Pancreas (tissue), 10 donors: ENCODE measurements around the gene AGBL1. TPM values are rescaled to one million over a fixed set of nuclear protein-coding genes. Genes with fewer than 3 reads are reported as not detected.

ENCODE experiments used
- ATAC-seq, 4 donors: fragments of 200-7000 bp; cut with Tn5 transposase; one replicate each; pipeline versions ENCODE4 v1.8.0 to v1.9.1; 2020; ENCODE audit warnings: mild to moderate bottlenecking in 4 of 4, moderate library complexity in 4 of 4
- DNase-seq, 6 donors: peaks; one replicate each; pipeline ENCODE4 v3.0.0-alpha.2; 2020
- FAIRE-seq: peaks from 2 replicates; lab custom pipeline; 2012; peaks lifted over from hg19 to GRCh38; lab: Jason Lieb, UNC
- H3K27ac ChIP-seq, 4 donors: fragments of 200-600 bp; sonication (generic); 1 replicate in 3 of 4; 2 replicates in 1 of 4; pipeline versions ENCODE4 v1.5.0 to v1.8.0; 2020
- H3K27me3 ChIP-seq, 4 donors: fragments of 200-600 bp; one replicate each; pipeline ENCODE4 v1.8.0; 2021
- H3K36me3 ChIP-seq, 3 donors: fragments of 200-600 bp; sonication (generic) in 1 of 3; one replicate each; pipeline versions ENCODE4 v1.5.0 to v1.8.0; 2020 to 2021
- H3K4me1 ChIP-seq, 3 donors: fragments of 200-600 bp; one replicate each; pipeline ENCODE4 v1.8.0; 2021
- H3K4me3 ChIP-seq, 4 donors: fragments of 200-600 bp; sonication (generic) in 2 of 4; one replicate each; pipeline versions ENCODE4 v1.5.0 to v1.8.0; 2020 to 2021
- H3K9me3 ChIP-seq, 4 donors: fragments of 200-600 bp; one replicate each; pipeline ENCODE4 v1.8.0; 2021
- WGBS, 2 donors: extraction: QIAGEN DNeasy Blood & Tissue Kit; methylation state at CpG; one replicate each; pipeline ENCODE4 v1.1.7; 2013; 5-methylcytosine and 5-hydroxymethylcytosine counted together
- intact Hi-C, 3 donors: fragments of 100-400 bp; cut with DNase I; formaldehyde crosslinking; loops; one replicate each; pipeline versions ENCODE4 v1.11.1 to v1.14.2; 2022
- polyA plus RNA-seq, 2 donors: library from polyadenylated mRNA; stranded (reverse); fragments of 200-250 nt; gene quantifications; one replicate each; pipeline ENCODE4 v1.2.3, GENCODE V29; 2013
- total RNA-seq, 6 donors: library from RNA; stranded (reverse); fragmentation: NEBNext Ultra II Directional in 4 of 6; extraction: Animal tissue kit (Norgen Biotek cat#: 25700) in 4 of 6; gene quantifications; one replicate each; pipeline versions ENCODE4 v1.2.1 to v1.2.4, GENCODE V29; 2021 to 2023
- TF ChIP-seq, protein P1 (sequence below), 4 donors: fragments of 200-600 bp; sonication (generic) in 3 of 4; IDR thresholded peaks; one replicate each; pipeline versions ENCODE4 v1.5.0 to v1.8.0; 2021; ENCODE audit warnings: antibody characterized with exemption in 4 of 4
- donor health status: healthy with polysubstance abuse.
- donor health status: DM: no; HTN: no; CAD: no; lungs with moderate emphysema.
- donor health status: DM: no; HTN: no; CAD: no.
- donor health status: control.
- donor health status: control.
- donor health status: Bipolar disorder and iron deficiency.
- donor health status: DM: yes; HTN: yes; CAD: no.
- donor health status: DM: no; HTN: no; CAD: no.
- donor health status: DM: no; HTN: no; CAD: no.
- donor health status: DM: yes; HTN: yes; CAD: no.

Gene AGBL1
- total and polyA plus RNA-seq, 8 donors, result under 0.01 to 0.06 (median 0.05) TPM; not detected in 5

DNA sequence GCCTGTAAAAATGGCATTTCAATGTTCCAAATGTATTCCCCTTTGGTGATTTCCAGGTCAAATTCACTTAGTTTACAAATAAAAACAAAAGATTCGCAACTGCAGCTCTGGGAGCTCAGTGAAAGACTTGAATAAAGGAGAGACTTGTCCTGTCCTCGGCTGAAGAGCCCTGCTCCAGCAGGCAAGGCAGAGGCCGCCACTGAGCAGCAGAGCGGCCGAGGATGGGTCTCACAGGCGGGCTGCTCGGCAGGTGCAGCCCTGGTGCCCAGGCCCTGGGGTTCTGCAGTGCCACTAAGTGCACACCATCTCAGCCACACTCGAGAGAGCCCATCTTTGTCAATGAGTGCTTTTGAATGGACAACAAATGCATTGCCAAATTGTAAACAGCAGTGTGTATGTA, 856.2 kb downstream of the AGBL1 start:
- H3K27ac ChIP-seq, result no peak overlapping the region
- whole genome bisulfite sequencing, 2 donors, result 34 to 46% methylated on average over 8 of the region's 8 CpGs
- H3K36me3 ChIP-seq, result no peaks in the 10 kb centered on the region
- no peaks in the 10 kb centered on the region for H3K4me1 ChIP-seq
- intact Hi-C loops, result no loop called here
- ATAC-seq (no peak), FAIRE-seq (no peak), DNase-seq (no peak)
- no peak overlapping the region for H3K4me3 ChIP-seq
- TF ChIP-seq, protein P1, sequence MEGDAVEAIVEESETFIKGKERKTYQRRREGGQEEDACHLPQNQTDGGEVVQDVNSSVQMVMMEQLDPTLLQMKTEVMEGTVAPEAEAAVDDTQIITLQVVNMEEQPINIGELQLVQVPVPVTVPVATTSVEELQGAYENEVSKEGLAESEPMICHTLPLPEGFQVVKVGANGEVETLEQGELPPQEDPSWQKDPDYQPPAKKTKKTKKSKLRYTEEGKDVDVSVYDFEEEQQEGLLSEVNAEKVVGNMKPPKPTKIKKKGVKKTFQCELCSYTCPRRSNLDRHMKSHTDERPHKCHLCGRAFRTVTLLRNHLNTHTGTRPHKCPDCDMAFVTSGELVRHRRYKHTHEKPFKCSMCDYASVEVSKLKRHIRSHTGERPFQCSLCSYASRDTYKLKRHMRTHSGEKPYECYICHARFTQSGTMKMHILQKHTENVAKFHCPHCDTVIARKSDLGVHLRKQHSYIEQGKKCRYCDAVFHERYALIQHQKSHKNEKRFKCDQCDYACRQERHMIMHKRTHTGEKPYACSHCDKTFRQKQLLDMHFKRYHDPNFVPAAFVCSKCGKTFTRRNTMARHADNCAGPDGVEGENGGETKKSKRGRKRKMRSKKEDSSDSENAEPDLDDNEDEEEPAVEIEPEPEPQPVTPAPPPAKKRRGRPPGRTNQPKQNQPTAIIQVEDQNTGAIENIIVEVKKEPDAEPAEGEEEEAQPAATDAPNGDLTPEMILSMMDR (IDR thresholded peaks at IDR 0.05), result no peak
- peaks cover 0 to 6% (median 0%) of the 10 kb centered on the region in 4 donors for H3K27me3 ChIP-seq
- H3K9me3 ChIP-seq, result no peaks in the 10 kb centered on the region

DNA sequence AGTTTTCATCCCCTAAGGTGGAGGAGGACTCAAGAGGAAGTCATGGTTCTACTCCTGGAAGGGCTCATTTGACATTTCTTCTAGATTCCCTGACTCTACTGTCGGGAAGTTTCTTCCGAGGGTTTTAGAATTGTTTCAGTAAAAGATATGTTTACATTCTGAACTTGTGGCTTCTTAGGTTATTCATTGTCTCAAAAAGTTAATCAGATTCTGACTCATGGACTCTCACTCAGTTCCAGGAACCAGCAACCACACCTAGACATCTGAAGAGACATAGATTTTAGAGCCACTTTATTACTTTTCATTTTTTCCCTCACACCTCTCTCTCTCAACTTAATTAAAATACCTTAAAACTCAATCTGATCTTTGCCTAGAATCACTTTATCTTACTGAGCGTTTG, 862.6 kb downstream of the AGBL1 start:
- TF ChIP-seq, protein P1 (IDR thresholded peaks at IDR 0.05), result no peak
- no peaks in the 10 kb centered on the region for H3K4me1 ChIP-seq
- DNase-seq, result no peak
- WGBS, 2 donors, result 58 to 59% methylated on average over 3 of the region's 3 CpGs
- H3K36me3 ChIP-seq, result no peaks in the 10 kb centered on the region
- no peak for FAIRE-seq
- H3K4me3 ChIP-seq, result no peak overlapping the region
- intact Hi-C loops, result no loop called here
- no peak for ATAC-seq
- no peak overlapping the region for H3K27ac ChIP-seq
- no peaks in the 10 kb centered on the region for H3K27me3 ChIP-seq
- H3K9me3 ChIP-seq, result no peaks in the 10 kb centered on the region

DNA sequence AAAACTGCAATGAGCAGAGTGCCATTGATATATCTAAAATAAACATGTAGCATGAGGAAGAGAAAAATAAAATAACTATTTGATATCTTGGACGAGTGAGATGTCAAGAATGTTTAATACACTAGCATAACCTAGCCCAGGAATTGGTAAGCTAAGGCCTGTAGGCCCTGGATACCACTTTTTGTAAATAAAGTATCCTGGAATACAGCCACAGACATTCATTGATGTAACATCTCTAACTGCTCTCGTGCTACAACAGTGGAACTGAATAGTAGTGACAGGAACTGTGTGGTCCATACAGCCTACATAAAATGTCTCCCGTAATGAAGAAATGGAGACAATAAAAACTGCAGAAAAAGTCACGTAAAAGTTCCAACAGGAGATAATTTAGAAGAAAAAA, 869.0 kb downstream of the AGBL1 start:
- TF ChIP-seq, protein P1 (IDR thresholded peaks at IDR 0.05), result no peak
- FAIRE-seq (no peak), ATAC-seq (no peak), DNase-seq (no peak)
- Histone ChIP-seq H3K4me1 (no peaks in the 10 kb centered on the region), H3K4me3 (no peak overlapping the region), H3K27ac (no peak overlapping the region), H3K9me3 (no peaks in the 10 kb centered on the region), H3K36me3 (no peaks in the 10 kb centered on the region), H3K27me3 (no peaks in the 10 kb centered on the region)
- WGBS, 2 donors, result 64 to 77% methylated on average over 4 of the region's 4 CpGs
- intact Hi-C loops, result no loop called here

DNA sequence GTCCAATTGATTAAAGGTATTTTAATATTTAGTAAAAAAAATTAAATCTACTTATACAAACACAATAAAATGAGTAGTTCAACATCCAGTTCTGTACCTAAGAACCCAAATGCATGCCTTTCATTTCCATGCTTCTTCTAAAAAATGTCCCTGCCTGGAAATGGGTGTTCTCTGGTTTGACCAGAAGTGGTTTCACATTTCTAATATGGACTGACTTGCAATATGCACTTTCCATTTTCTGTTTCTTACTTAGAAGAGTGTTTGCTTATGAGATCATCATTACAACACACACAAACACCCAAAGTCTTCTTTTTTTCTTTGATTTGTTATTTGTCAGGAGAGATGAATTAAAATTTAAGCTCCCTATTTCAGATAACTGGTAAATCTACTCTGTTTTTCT, 879.6 kb downstream of the AGBL1 start:
- no peak overlapping the region for H3K4me3 ChIP-seq
- FAIRE-seq (no peak), ATAC-seq (no peak), DNase-seq (no peak)
- no peak overlapping the region for H3K27ac ChIP-seq
- TF ChIP-seq, protein P1 (IDR thresholded peaks at IDR 0.05), result no peak
- H3K36me3 ChIP-seq, result no peaks in the 10 kb centered on the region
- intact Hi-C loops, result no loop called here
- H3K4me1 ChIP-seq, result no peaks in the 10 kb centered on the region
- H3K27me3 ChIP-seq, result no peaks in the 10 kb centered on the region
- H3K9me3 ChIP-seq, result no peaks in the 10 kb centered on the region

DNA sequence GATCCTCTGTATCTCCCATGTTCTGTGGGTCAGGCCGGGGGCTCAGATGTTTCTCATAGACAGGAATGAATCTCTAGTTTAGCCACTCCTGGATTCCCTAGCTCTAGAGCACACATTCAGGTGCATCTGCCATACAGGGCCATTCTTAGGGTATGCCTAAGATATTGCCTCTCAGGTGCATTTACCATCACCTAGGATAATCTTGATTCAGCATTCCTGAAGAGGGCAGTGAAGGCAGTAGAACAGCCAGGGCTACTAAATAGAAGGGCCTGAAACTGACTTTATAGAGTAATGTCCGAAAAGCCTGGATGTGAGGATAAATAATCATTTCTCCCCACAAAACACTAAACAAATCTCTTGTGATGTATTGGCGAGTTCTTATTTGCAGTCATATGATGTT, 882.0 kb downstream of the AGBL1 start:
- Histone ChIP-seq H3K27ac (no peak overlapping the region), H3K4me3 (no peak overlapping the region), H3K4me1 (no peaks in the 10 kb centered on the region), H3K27me3 (no peaks in the 10 kb centered on the region), H3K36me3 (no peaks in the 10 kb centered on the region), H3K9me3 (no peaks in the 10 kb centered on the region)
- intact Hi-C loops, result no loop called here
- TF ChIP-seq, protein P1 (IDR thresholded peaks at IDR 0.05), result no peak
- FAIRE-seq (no peak), ATAC-seq (no peak), DNase-seq (no peak)
- 51 to 55% methylated on average over 3 of the region's 3 CpGs for WGBS, 2 donors
